ENCODE results near the gene ZBTB20. TPM values are rescaled to one million over a fixed set of nuclear protein-coding genes. Genes with fewer than 3 reads are reported as not detected.

ZBTB20 gene
- total RNA-seq, 1 donor from 2014 or later = 15.5 TPM

DNA sequence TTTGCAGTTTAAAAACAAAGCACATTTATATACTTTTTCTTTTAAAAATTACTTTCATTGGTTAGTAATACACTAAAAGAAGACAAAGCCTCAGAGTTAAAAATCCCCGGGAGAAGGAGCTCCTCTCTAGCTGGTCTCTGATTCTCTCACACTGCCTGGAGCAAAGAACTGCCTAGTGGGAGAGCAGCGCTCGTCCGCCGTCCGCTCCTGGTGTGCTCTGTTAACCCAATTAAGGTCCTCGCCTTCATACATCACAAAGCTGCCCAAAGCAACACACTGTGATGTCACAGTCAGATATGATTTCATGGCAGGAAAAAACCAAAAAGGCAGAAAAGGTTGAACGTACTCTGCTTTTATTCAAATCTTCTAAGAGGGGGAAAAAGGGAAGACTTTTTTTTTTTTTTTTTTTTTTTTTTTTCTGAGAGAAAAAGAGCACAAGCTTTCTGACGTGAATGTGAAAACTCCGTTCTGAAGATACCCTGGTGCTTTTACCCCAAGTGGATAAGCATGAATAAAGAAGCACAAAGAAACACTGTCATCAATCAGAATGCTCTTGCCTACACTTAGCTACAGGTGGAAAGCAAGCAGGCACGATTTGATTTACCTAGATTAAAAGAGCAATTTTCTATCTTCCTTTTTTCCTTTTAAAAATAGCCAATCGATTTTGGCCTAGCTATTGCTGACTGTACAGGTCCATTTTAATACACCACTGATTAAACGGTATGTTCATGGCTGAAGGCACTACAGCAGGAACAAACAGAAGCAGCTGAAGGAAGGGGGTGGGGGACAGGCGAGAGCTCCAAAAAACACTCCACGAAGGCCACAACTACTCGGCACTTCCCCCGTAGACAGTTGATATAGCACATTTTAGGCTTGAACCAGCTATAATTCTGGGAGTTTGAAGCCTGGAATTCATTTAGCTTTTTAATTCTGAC lies 738.1 kb downstream of the ZBTB20 start:
- H3K27me3 Mint-ChIP-seq (ENCODE audit: low read depth) = no peaks in the 10 kb centered on the region
- TF ChIP-seq, protein P1, sequence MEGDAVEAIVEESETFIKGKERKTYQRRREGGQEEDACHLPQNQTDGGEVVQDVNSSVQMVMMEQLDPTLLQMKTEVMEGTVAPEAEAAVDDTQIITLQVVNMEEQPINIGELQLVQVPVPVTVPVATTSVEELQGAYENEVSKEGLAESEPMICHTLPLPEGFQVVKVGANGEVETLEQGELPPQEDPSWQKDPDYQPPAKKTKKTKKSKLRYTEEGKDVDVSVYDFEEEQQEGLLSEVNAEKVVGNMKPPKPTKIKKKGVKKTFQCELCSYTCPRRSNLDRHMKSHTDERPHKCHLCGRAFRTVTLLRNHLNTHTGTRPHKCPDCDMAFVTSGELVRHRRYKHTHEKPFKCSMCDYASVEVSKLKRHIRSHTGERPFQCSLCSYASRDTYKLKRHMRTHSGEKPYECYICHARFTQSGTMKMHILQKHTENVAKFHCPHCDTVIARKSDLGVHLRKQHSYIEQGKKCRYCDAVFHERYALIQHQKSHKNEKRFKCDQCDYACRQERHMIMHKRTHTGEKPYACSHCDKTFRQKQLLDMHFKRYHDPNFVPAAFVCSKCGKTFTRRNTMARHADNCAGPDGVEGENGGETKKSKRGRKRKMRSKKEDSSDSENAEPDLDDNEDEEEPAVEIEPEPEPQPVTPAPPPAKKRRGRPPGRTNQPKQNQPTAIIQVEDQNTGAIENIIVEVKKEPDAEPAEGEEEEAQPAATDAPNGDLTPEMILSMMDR (IDR thresholded peaks at IDR 0.05) = no peak
- H3K9me3 Mint-ChIP-seq (ENCODE audit: low read depth) = no peaks in the 10 kb centered on the region
- no peak overlapping the region for H3K27ac Mint-ChIP-seq (ENCODE audit: unreplicated experiment)
- H3K36me3 Mint-ChIP-seq (ENCODE audit: low read depth) = no peaks in the 10 kb centered on the region
- H3K4me1 Mint-ChIP-seq (ENCODE audit: low read depth) = peaks cover 41% of the 10 kb centered on the region
- H3K4me3 Mint-ChIP-seq (ENCODE audit: unreplicated experiment) = no peak overlapping the region
- DNase-seq (ENCODE audit: low spot score) = no peak

DNA sequence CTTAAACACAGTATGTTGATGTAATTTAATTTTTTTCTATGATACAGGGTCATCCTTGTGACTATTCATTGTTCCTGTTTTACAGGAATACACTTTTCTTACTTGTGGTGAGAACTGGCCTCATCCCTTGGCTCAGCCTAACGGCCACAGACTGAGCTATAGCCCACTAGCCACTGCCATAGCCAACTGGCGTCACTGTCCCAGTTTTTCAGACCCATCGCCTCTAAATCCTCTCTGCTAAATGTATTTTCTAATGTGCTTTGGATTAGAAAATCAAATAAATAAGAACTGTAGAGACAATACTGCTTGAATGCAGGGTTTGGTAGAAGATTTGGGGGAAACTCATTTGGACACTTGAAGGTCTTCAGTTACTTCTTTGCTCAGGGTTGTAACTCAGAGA lies 740.2 kb downstream of the ZBTB20 start:
- peaks cover 31% of the 10 kb centered on the region for H3K4me1 Mint-ChIP-seq (ENCODE audit: low read depth)
- TF ChIP-seq, protein P1 (IDR thresholded peaks at IDR 0.05) = no peak
- H3K4me3 Mint-ChIP-seq (ENCODE audit: unreplicated experiment) = no peak overlapping the region
- no peaks in the 10 kb centered on the region for H3K27me3 Mint-ChIP-seq (ENCODE audit: low read depth)
- H3K9me3 Mint-ChIP-seq (ENCODE audit: low read depth) = no peaks in the 10 kb centered on the region
- no peak for DNase-seq (ENCODE audit: low spot score)
- no peaks in the 10 kb centered on the region for H3K36me3 Mint-ChIP-seq (ENCODE audit: low read depth)
- H3K27ac Mint-ChIP-seq (ENCODE audit: unreplicated experiment) = no peak overlapping the region

DNA sequence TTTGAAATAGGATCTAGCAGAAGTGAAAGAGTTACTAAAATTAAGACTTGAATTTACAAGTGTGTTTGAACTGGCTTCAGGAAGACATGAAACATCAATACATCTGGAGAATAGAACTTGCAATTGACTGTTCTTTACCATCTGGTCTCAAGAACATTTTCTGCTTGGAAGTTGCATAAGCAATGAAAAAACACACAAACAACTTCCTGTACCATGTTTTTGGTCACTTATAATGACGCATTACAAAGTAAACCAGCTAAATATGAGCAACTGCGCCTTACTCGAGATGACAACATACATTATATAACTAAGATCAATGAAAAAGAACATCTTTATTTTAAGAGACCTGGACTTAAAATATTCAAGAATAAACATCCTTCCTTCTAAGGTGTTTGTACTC lies 740.8 kb downstream of the ZBTB20 start:
- no peaks in the 10 kb centered on the region for H3K9me3 Mint-ChIP-seq (ENCODE audit: low read depth)
- peaks cover 25% of the 10 kb centered on the region for H3K4me1 Mint-ChIP-seq (ENCODE audit: low read depth)
- H3K27ac Mint-ChIP-seq (ENCODE audit: unreplicated experiment) = no peak overlapping the region
- TF ChIP-seq, protein P1 (IDR thresholded peaks at IDR 0.05) = no peak
- H3K36me3 Mint-ChIP-seq (ENCODE audit: low read depth) = no peaks in the 10 kb centered on the region
- no peaks in the 10 kb centered on the region for H3K27me3 Mint-ChIP-seq (ENCODE audit: low read depth)
- H3K4me3 Mint-ChIP-seq (ENCODE audit: unreplicated experiment) = no peak overlapping the region
- no peak for DNase-seq (ENCODE audit: low spot score)

DNA sequence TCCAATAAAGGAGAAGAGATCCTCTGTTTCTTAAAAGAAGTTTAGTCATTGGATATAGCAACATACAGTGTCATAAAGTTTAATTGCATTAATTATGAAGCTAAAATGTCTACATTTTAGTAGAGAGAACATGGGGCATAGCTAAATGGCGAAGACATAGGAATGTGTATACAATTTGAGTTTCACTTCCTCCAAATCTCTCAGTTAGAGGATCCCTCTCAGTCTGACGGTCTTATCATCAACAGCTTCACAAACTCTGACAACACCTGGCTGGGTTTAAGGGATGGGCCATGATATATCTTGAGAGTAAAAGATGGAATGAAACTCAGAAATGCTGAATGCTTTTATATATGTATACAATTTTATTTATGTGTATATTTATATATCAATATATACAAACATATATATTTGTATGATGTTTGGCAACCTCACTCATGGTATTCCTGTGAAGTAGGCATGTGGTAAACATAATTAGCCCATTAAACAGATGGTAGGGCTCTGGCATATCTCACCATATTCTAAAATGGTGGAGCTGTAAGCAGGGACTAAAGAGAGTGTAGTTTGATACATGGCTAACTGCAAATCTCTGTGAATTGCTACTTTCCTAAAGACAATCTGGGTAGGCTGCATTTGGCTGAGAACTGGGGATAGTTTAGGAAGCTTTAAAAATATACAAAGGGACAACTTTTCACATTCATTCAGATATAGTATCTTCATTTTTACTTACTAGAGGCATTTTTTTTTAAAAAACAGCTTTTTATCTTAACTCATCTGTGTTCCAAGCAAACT lies 741.7 kb downstream of the ZBTB20 start:
- Mint-ChIP-seq H3K4me1 (ENCODE audit: low read depth) (peaks cover 16% of the 10 kb centered on the region), H3K36me3 (ENCODE audit: low read depth) (no peaks in the 10 kb centered on the region), H3K27me3 (ENCODE audit: low read depth) (no peaks in the 10 kb centered on the region), H3K4me3 (ENCODE audit: unreplicated experiment) (no peak overlapping the region), H3K9me3 (ENCODE audit: low read depth) (no peaks in the 10 kb centered on the region), H3K27ac (ENCODE audit: unreplicated experiment) (no peak overlapping the region)
- DNase-seq (ENCODE audit: low spot score) = no peak
- TF ChIP-seq, protein P1 (IDR thresholded peaks at IDR 0.05) = no peak

DNA sequence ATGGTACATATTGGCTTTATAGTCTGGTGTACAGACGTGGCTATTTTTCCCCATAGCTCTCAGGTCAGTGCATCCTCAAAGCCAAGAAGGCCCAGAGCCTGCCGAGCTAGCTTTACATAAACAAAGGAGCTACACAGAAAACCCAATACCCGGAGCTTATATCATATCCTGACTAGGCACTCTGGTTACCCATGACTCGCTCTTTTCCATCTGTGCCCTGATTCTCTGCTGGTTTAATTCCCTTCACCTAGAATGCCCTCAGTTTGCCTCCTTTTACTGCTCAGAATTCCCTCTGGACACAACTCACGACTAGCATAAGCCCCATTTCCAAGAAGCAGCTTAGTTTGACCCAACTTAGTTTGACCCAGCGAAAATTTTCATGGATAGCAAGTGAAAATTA lies 742.5 kb downstream of the ZBTB20 start:
- Mint-ChIP-seq H3K36me3 (ENCODE audit: low read depth) (no peaks in the 10 kb centered on the region), H3K4me3 (ENCODE audit: unreplicated experiment) (no peak overlapping the region), H3K9me3 (ENCODE audit: low read depth) (no peaks in the 10 kb centered on the region), H3K27me3 (ENCODE audit: low read depth) (no peaks in the 10 kb centered on the region), H3K27ac (ENCODE audit: unreplicated experiment) (no peak overlapping the region), H3K4me1 (ENCODE audit: low read depth) (peaks cover 10% of the 10 kb centered on the region)
- TF ChIP-seq, protein P1 (IDR thresholded peaks at IDR 0.05) = no peak
- no peak for DNase-seq (ENCODE audit: low spot score)
